ENCODE measurements around the gene SUSD5. TPM values are rescaled to one million over a fixed set of nuclear protein-coding genes. Genes with fewer than 3 reads are reported as not detected.
"Not testable (repeated sequence)": the region's sequence is repeated elsewhere in the genome, so short reads cannot be mapped to it uniquely, and the experiment has no call there.

SUSD5 gene
- total and polyA plus RNA-seq, 4 donors: 46.3 to 230 (median 140) TPM

GRCh38 chr3:33184863-33185262, 33.7 kb downstream of the SUSD5 start:
- ATAC-seq (ENCODE audit: low FRiP score) (no peak), DNase-seq (no peak)
- Histone ChIP-seq H3K9me3 (ENCODE audit: control insufficient read depth, low read length) (no peaks in the 10 kb centered on the region), H3K4me3 (ENCODE audit: low read length in 2 of 2) (no peak overlapping the region), H3K36me3 (ENCODE audit: control insufficient read depth in 1 of 2, insufficient read depth in 2 of 2, low read length in 1 of 2) (no peaks in the 10 kb centered on the region), H3K27me3 (ENCODE audit: control insufficient read depth in 1 of 2, insufficient read depth in 2 of 2, low read length in 1 of 2) (no peaks in the 10 kb centered on the region), H3K27ac (ENCODE audit: low read depth in 1 of 2, low read length in 2 of 2) (no peak overlapping the region), H3K4me1 (ENCODE audit: control insufficient read depth in 1 of 2, insufficient read depth in 2 of 2, low read length in 2 of 2) (no peaks in the 10 kb centered on the region)
- intact Hi-C loops (cut with DNase I): no loop called here
- 83 to 92% methylated on average over 2 of the region's 2 CpGs for WGBS, 2 donors

- H3K27me3 ChIP-seq (ENCODE audit: control insufficient read depth in 1 of 2, insufficient read depth in 2 of 2, low read length in 1 of 2); DNase-seq; H3K36me3 ChIP-seq (ENCODE audit: control insufficient read depth in 1 of 2, insufficient read depth in 2 of 2, low read length in 1 of 2); H3K27ac ChIP-seq (ENCODE audit: low read depth in 1 of 2, low read length in 2 of 2); intact Hi-C loops (cut with DNase I); H3K4me3 ChIP-seq (ENCODE audit: low read length in 2 of 2); H3K4me1 ChIP-seq (ENCODE audit: control insufficient read depth in 1 of 2, insufficient read depth in 2 of 2, low read length in 2 of 2); H3K9me3 ChIP-seq (ENCODE audit: control insufficient read depth, low read length); ATAC-seq (ENCODE audit: low FRiP score): not testable (repeated sequence)
- 95 to 97% methylated on average over 1 of the region's 1 CpG for WGBS, 2 donors
Observed at GRCh38 chr3:33181641-33182040, 37.0 kb downstream of the SUSD5 start.

GRCh38 chr3:33181229-33181628, 37.4 kb downstream of the SUSD5 start:
- Histone ChIP-seq H3K36me3 (ENCODE audit: control insufficient read depth in 1 of 2, insufficient read depth in 2 of 2, low read length in 1 of 2) (no peaks in the 10 kb centered on the region), H3K4me1 (ENCODE audit: control insufficient read depth in 1 of 2, insufficient read depth in 2 of 2, low read length in 2 of 2) (no peaks in the 10 kb centered on the region), H3K9me3 (ENCODE audit: control insufficient read depth, low read length) (no peaks in the 10 kb centered on the region), H3K4me3 (ENCODE audit: low read length in 2 of 2) (no peak overlapping the region), H3K27me3 (ENCODE audit: control insufficient read depth in 1 of 2, insufficient read depth in 2 of 2, low read length in 1 of 2) (no peaks in the 10 kb centered on the region), H3K27ac (ENCODE audit: low read depth in 1 of 2, low read length in 2 of 2) (no peak overlapping the region)
- DNase-seq (no peak), ATAC-seq (ENCODE audit: low FRiP score) (no peak)
- intact Hi-C loops (cut with DNase I): no loop called here
- WGBS, 2 donors: 59 to 61% methylated on average over 5 of the region's 5 CpGs

GRCh38 chr3:33179132-33179531, 39.5 kb downstream of the SUSD5 start:
- Histone ChIP-seq H3K27ac (ENCODE audit: low read depth in 1 of 2, low read length in 2 of 2) (no peak overlapping the region), H3K36me3 (ENCODE audit: control insufficient read depth in 1 of 2, insufficient read depth in 2 of 2, low read length in 1 of 2) (peaks cover 0 to 1% of the 10 kb centered on the region in 2 donors), H3K4me3 (ENCODE audit: low read length in 2 of 2) (no peak overlapping the region), H3K4me1 (ENCODE audit: control insufficient read depth in 1 of 2, insufficient read depth in 2 of 2, low read length in 2 of 2) (no peaks in the 10 kb centered on the region), H3K27me3 (ENCODE audit: control insufficient read depth in 1 of 2, insufficient read depth in 2 of 2, low read length in 1 of 2) (no peaks in the 10 kb centered on the region), H3K9me3 (ENCODE audit: control insufficient read depth, low read length) (no peaks in the 10 kb centered on the region)
- 88 to 89% methylated on average over 1 of the region's 1 CpG for WGBS, 2 donors
- intact Hi-C loops (cut with DNase I): no loop called here
- DNase-seq (no peak), ATAC-seq (ENCODE audit: low FRiP score) (no peak)

GRCh38 chr3:33174711-33175414, 43.7 kb downstream of the SUSD5 start:
- Histone ChIP-seq H3K27me3 (ENCODE audit: control insufficient read depth in 1 of 2, insufficient read depth in 2 of 2, low read length in 1 of 2) (no peaks in the 10 kb centered on the region), H3K36me3 (ENCODE audit: control insufficient read depth in 1 of 2, insufficient read depth in 2 of 2, low read length in 1 of 2) (peaks cover 0 to 1% of the 10 kb centered on the region in 2 donors), H3K27ac (ENCODE audit: low read depth in 1 of 2, low read length in 2 of 2) (peak overlapping the region in 1 of 2 donors; percentile 20), H3K4me1 (ENCODE audit: control insufficient read depth in 1 of 2, insufficient read depth in 2 of 2, low read length in 2 of 2) (peaks cover 0 to 7% of the 10 kb centered on the region in 2 donors), H3K4me3 (ENCODE audit: low read length in 2 of 2) (no peak overlapping the region), H3K9me3 (ENCODE audit: control insufficient read depth, low read length) (no peaks in the 10 kb centered on the region)
- ATAC-seq (ENCODE audit: low FRiP score) (peak; percentile 13), DNase-seq (no peak)
- intact Hi-C loops (cut with DNase I): no loop called here
- WGBS, 2 donors: 94 to 95% methylated on average over 19 of the region's 19 CpGs

GRCh38 chr3:33174095-33174494, 44.5 kb downstream of the SUSD5 start:
- peak; percentile 7 for ATAC-seq (ENCODE audit: low FRiP score)

GRCh38 chr3:33173672-33174071, 44.9 kb downstream of the SUSD5 start:
- peak; percentile 24 for ATAC-seq (ENCODE audit: low FRiP score)
- Histone ChIP-seq H3K4me3 (ENCODE audit: low read length in 2 of 2) (no peak overlapping the region), H3K27me3 (ENCODE audit: control insufficient read depth in 1 of 2, insufficient read depth in 2 of 2, low read length in 1 of 2) (no peaks in the 10 kb centered on the region), H3K9me3 (ENCODE audit: control insufficient read depth, low read length) (no peaks in the 10 kb centered on the region), H3K36me3 (ENCODE audit: control insufficient read depth in 1 of 2, insufficient read depth in 2 of 2, low read length in 1 of 2) (peaks cover 0 to 1% of the 10 kb centered on the region in 2 donors), H3K27ac (ENCODE audit: low read depth in 1 of 2, low read length in 2 of 2) (peak overlapping the region in 1 of 2 donors; percentile 73), H3K4me1 (ENCODE audit: control insufficient read depth in 1 of 2, insufficient read depth in 2 of 2, low read length in 2 of 2) (peaks cover 0 to 7% of the 10 kb centered on the region in 2 donors)
- DNase-seq: no peak
- intact Hi-C loops (cut with DNase I): loop anchor here in 1 of 2 donors (2.0 kb wide), 1 partner anchor 37 kb away; no protein-coding TSS in a partner anchor
- WGBS, 2 donors: 20 to 31% methylated on average over 4 of the region's 4 CpGs

More at GRCh38 chr3:33174095-33174494, 44.5 kb downstream of the SUSD5 start:
- Histone ChIP-seq H3K27ac (ENCODE audit: low read depth in 1 of 2, low read length in 2 of 2) (peak overlapping the region in 1 of 2 donors; percentile 73), H3K4me1 (ENCODE audit: control insufficient read depth in 1 of 2, insufficient read depth in 2 of 2, low read length in 2 of 2) (peaks cover 0 to 7% of the 10 kb centered on the region in 2 donors), H3K36me3 (ENCODE audit: control insufficient read depth in 1 of 2, insufficient read depth in 2 of 2, low read length in 1 of 2) (peaks cover 0 to 1% of the 10 kb centered on the region in 2 donors), H3K4me3 (ENCODE audit: low read length in 2 of 2) (no peak overlapping the region), H3K9me3 (ENCODE audit: control insufficient read depth, low read length) (no peaks in the 10 kb centered on the region), H3K27me3 (ENCODE audit: control insufficient read depth in 1 of 2, insufficient read depth in 2 of 2, low read length in 1 of 2) (no peaks in the 10 kb centered on the region)
- no peak for DNase-seq
- intact Hi-C loops (cut with DNase I): no loop called here
- WGBS, 2 donors: 67 to 74% methylated on average over 4 of the region's 4 CpGs

GRCh38 chr3:33173103-33173502, 45.5 kb downstream of the SUSD5 start:
- no peak for DNase-seq
- no peaks in the 10 kb centered on the region for H3K9me3 ChIP-seq (ENCODE audit: control insufficient read depth, low read length)
- no peak overlapping the region for H3K4me3 ChIP-seq (ENCODE audit: low read length in 2 of 2)
- 5 to 7% methylated on average over 2 of the region's 2 CpGs for WGBS, 2 donors
- H3K27me3 ChIP-seq (ENCODE audit: control insufficient read depth in 1 of 2, insufficient read depth in 2 of 2, low read length in 1 of 2): no peaks in the 10 kb centered on the region
- peak overlapping the region in 1 of 2 donors; percentile 73 for H3K27ac ChIP-seq (ENCODE audit: low read depth in 1 of 2, low read length in 2 of 2)
- intact Hi-C loops (cut with DNase I): loop anchor here in 1 of 2 donors (2.0 kb wide), 1 partner anchor 38 kb away; no protein-coding TSS in a partner anchor
- H3K4me1 ChIP-seq (ENCODE audit: control insufficient read depth in 1 of 2, insufficient read depth in 2 of 2, low read length in 2 of 2): peaks cover 0 to 7% of the 10 kb centered on the region in 2 donors
- peaks cover 0 to 1% of the 10 kb centered on the region in 2 donors for H3K36me3 ChIP-seq (ENCODE audit: control insufficient read depth in 1 of 2, insufficient read depth in 2 of 2, low read length in 1 of 2)
- ATAC-seq (ENCODE audit: low FRiP score): peak; percentile 42

- 92 to 93% methylated on average over 4 of the region's 4 CpGs for WGBS, 2 donors
- Histone ChIP-seq H3K36me3 (ENCODE audit: control insufficient read depth in 1 of 2, insufficient read depth in 2 of 2, low read length in 1 of 2) (peaks cover 0 to 1% of the 10 kb centered on the region in 2 donors), H3K27ac (ENCODE audit: low read depth in 1 of 2, low read length in 2 of 2) (no peak overlapping the region), H3K4me3 (ENCODE audit: low read length in 2 of 2) (no peak overlapping the region), H3K4me1 (ENCODE audit: control insufficient read depth in 1 of 2, insufficient read depth in 2 of 2, low read length in 2 of 2) (peaks cover 4 to 7% of the 10 kb centered on the region in 2 donors), H3K27me3 (ENCODE audit: control insufficient read depth in 1 of 2, insufficient read depth in 2 of 2, low read length in 1 of 2) (no peaks in the 10 kb centered on the region), H3K9me3 (ENCODE audit: control insufficient read depth, low read length) (no peaks in the 10 kb centered on the region)
- intact Hi-C loops (cut with DNase I): no loop called here
- DNase-seq (no peak), ATAC-seq (ENCODE audit: low FRiP score) (no peak)
Observed at GRCh38 chr3:33171580-33171979, 47.0 kb downstream of the SUSD5 start.
